Sciatic nerve (tissue), 2 donors: ENCODE data around the gene SMTNL1. TPM values are rescaled to one million over a fixed set of nuclear protein-coding genes. Genes with fewer than 3 reads are reported as not detected.
"Not testable (repeated sequence)": the region's sequence is repeated elsewhere in the genome, so short reads cannot be mapped to it uniquely, and the experiment has no call there.

Experiments
- ATAC-seq: fragments of 200-7000 bp; cut with Tn5 transposase; one replicate; pipeline ENCODE4 v1.9.1; 2020; ENCODE audit warnings: mild to moderate bottlenecking, moderate library complexity
- DNase-seq: peaks from one replicate; pipeline ENCODE4 v3.0.0-alpha.2; 2020; ENCODE audit warnings: low spot score
- intact Hi-C: fragments of 100-400 bp; cut with DNase I; formaldehyde crosslinking; loops from one replicate; pipeline ENCODE4 v1.14.2; 2022
- total RNA-seq: library from RNA; stranded (reverse); fragmentation: NEBNext Ultra II Directional; extraction: Animal tissue kit (Norgen Biotek cat#: 25700); gene quantifications from one replicate; pipeline ENCODE4 v1.2.1, GENCODE V29; 2021
- donor health status: DM: no; HTN: no; CAD: no.
- donor health status: DM: no; HTN: no; CAD: no.

The SMTNL1 gene
- total RNA-seq, 1 donor from 2014 or later, result not detected

GRCh38 chr11:57506522-57506921 is 30.9 kb upstream of the SMTNL1 start:
- no peak for DNase-seq
- intact Hi-C loops, result no loop called here
- ATAC-seq, result no peak

- intact Hi-C loops, result no loop called here
- DNase-seq (no peak), ATAC-seq (no peak)
Measured at GRCh38 chr11:57508341-57509170, 28.8 kb upstream of the SMTNL1 start.

GRCh38 chr11:57511741-57512430 is 25.5 kb upstream of the SMTNL1 start:
- intact Hi-C loops, result no loop called here
- no peak for ATAC-seq
- no peak for DNase-seq

GRCh38 chr11:57512646-57513451 is 24.5 kb upstream of the SMTNL1 start:
- intact Hi-C loops, result no loop called here
- DNase-seq, result no peak
- no peak for ATAC-seq

- ATAC-seq (no peak), DNase-seq (no peak)
- intact Hi-C loops, result no loop called here
Measured at GRCh38 chr11:57513452-57513795, 24.0 kb upstream of the SMTNL1 start.

GRCh38 chr11:57513911-57514537 is 23.4 kb upstream of the SMTNL1 start:
- ATAC-seq (peak; percentile 69), DNase-seq (peak; percentile 66)
- intact Hi-C loops, result no loop called here

- intact Hi-C loops, result no loop called here
- DNase-seq, result peak; percentile 82
- ATAC-seq, result peak; percentile 80
Measured at GRCh38 chr11:57514538-57515331, 22.7 kb upstream of the SMTNL1 start.

GRCh38 chr11:57515332-57516060 is 21.9 kb upstream of the SMTNL1 start, which contains the start of gene SLC43A1:
Gene SLC43A1 (minus strand): TSS chr11:57515702. CDS start chr11:57514111, 1,591 bp downstream.
- DNase-seq, result peak; percentile 80
- intact Hi-C loops, result no loop called here
- peak; percentile 82 for ATAC-seq

GRCh38 chr11:57516061-57516443 is 21.3 kb upstream of the SMTNL1 start:
- intact Hi-C loops, result no loop called here
- ATAC-seq, result no peak

GRCh38 chr11:57521116-57521515 is 16.3 kb upstream of the SMTNL1 start:
- intact Hi-C loops, result no loop called here

More at GRCh38 chr11:57516061-57516443, 21.3 kb upstream of the SMTNL1 start:
- DNase-seq, result no peak

GRCh38 chr11:57523419-57523818 is 14.0 kb upstream of the SMTNL1 start:
- no peak for DNase-seq
- no peak for ATAC-seq
- intact Hi-C loops, result no loop called here

More at GRCh38 chr11:57521116-57521515, 16.3 kb upstream of the SMTNL1 start:
- DNase-seq (no peak), ATAC-seq (no peak)

GRCh38 chr11:57527056-57527631 is 10.3 kb upstream of the SMTNL1 start:
- ATAC-seq, result peak; percentile 28
- DNase-seq, result peak; percentile 88
- intact Hi-C loops, result loop anchor here (2.0 kb wide), 1 partner anchor 68 kb away; no protein-coding TSS in a partner anchor

GRCh38 chr11:57529012-57529411 is 8.4 kb upstream of the SMTNL1 start:
- DNase-seq (no peak), ATAC-seq (no peak)
- intact Hi-C loops, result no loop called here

GRCh38 chr11:57530215-57530595 is 7.2 kb upstream of the SMTNL1 start:
- intact Hi-C loops, result no loop called here
- peak; percentile 2 for ATAC-seq

GRCh38 chr11:57530596-57531507 is 6.5 kb upstream of the SMTNL1 start, which contains the start of gene TIMM10:
Gene TIMM10 (minus strand): TSS chr11:57530754. CDS start chr11:57530189, 565 bp downstream.
- peak; percentile 98 for ATAC-seq
- peak; percentile 96 for DNase-seq
- intact Hi-C loops, result no loop called here

More at GRCh38 chr11:57530215-57530595, 7.2 kb upstream of the SMTNL1 start:
- DNase-seq, result no peak

GRCh38 chr11:57534449-57534848 is 2.9 kb upstream of the SMTNL1 start:
- ATAC-seq, DNase-seq, intact Hi-C loops: not testable (repeated sequence)
